HEK293T (cell line): Measurements from ENCODE around the gene DMRTC2.

Source experiments
- ARNT ChIP-seq: fragments of 450-650 bp; IDR thresholded peaks from 2 replicates; pipeline ENCODE4 v1.6.1; 2017; ENCODE audit warnings: mild to moderate bottlenecking
- BHLHE40 ChIP-seq: fragments of 450-650 bp; IDR thresholded peaks from 2 replicates; pipeline ENCODE4 v1.6.1; 2016; ENCODE audit warnings: mild to moderate bottlenecking, moderate library complexity, borderline replicate concordance
- ELF4 ChIP-seq: fragments of 450-650 bp; IDR thresholded peaks from 2 replicates; pipeline ENCODE4 v1.6.1; 2017; ENCODE audit warnings: antibody characterized with exemption
- FOXK2 ChIP-seq: fragments of 450-650 bp; IDR thresholded peaks from 2 replicates; pipeline ENCODE4 v1.6.1; 2016; ENCODE audit warnings: mild to moderate bottlenecking
- FOXM1 ChIP-seq: fragments of 450-650 bp; IDR thresholded peaks from 2 replicates; pipeline ENCODE4 v1.6.1; 2017; ENCODE audit warnings: mild to moderate bottlenecking, borderline replicate concordance
- L3MBTL2 ChIP-seq: fragments of 450-650 bp; conservative IDR thresholded peaks from 2 replicates; pipeline ENCODE4 v1.6.1; 2016; ENCODE audit warnings: mild to moderate bottlenecking
- LEF1 ChIP-seq: fragments of 450-650 bp; IDR thresholded peaks from 2 replicates; pipeline ENCODE4 v1.6.1; 2017; ENCODE audit warnings: mild to moderate bottlenecking, borderline replicate concordance
- SP1 ChIP-seq: fragments of 450-650 bp; IDR thresholded peaks from 2 replicates; pipeline ENCODE4 v1.6.1; 2017
- SUZ12 ChIP-seq: fragments of 450-650 bp; IDR thresholded peaks from 2 replicates; pipeline ENCODE4 v1.6.1; 2016; ENCODE audit warnings: mild to moderate bottlenecking
- TARDBP ChIP-seq: fragments of 450-650 bp; IDR thresholded peaks from 2 replicates; pipeline ENCODE4 v1.6.1; 2016
- ZNF384 ChIP-seq: fragments of 450-650 bp; IDR thresholded peaks from 2 replicates; pipeline ENCODE4 v1.6.1; 2016
- TF ChIP-seq, protein P1 (sequence below): fragments of 450-650 bp; IDR thresholded peaks from 2 replicates; pipeline ENCODE4 v1.6.1; 2016

DNA sequence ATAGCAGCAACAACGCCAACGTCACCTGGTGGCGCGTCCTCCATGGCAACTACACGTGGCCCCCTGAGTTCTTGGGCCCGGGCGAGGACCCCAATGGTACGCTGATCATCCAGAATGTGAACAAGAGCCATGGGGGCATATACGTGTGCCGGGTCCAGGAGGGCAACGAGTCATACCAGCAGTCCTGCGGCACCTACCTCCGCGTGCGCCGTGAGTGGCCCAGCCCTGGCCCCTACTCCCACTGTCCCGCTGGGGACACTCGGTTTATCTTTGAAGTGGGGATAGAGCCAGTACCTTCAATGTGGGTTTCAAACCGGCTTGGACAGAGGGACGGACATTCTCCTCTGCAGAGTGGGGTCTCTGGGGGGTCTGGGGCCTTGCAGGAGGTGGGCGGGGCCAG is 34.2 kb downstream of the DMRTC2 start:
- TF ChIP-seq ZNF384: no peak
- no peak for TF ChIP-seq LEF1
- no peak for TF ChIP-seq SP1
- TF ChIP-seq ELF4: no peak
- no peak for TF ChIP-seq L3MBTL2
- TF ChIP-seq FOXK2: no peak
- TF ChIP-seq TARDBP: no peak
- TF ChIP-seq, protein P1, sequence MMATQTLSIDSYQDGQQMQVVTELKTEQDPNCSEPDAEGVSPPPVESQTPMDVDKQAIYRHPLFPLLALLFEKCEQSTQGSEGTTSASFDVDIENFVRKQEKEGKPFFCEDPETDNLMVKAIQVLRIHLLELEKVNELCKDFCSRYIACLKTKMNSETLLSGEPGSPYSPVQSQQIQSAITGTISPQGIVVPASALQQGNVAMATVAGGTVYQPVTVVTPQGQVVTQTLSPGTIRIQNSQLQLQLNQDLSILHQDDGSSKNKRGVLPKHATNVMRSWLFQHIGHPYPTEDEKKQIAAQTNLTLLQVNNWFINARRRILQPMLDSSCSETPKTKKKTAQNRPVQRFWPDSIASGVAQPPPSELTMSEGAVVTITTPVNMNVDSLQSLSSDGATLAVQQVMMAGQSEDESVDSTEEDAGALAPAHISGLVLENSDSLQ: no peak
- no peak for TF ChIP-seq FOXM1
- no peak for TF ChIP-seq SUZ12
- TF ChIP-seq BHLHE40: no peak
- TF ChIP-seq ARNT: no peak
